Esophagus squamous epithelium (tissue), 4 donors: ENCODE measurements around the gene DBET.

Experiments
- CTCF ChIP-seq, 6 experiments: fragments of 450-650 bp in 4 of 6; fragments of 200-600 bp in 2 of 6; sonication (generic) in 2 of 6; IDR thresholded peaks; one replicate each; pipeline ENCODE4 v1.5.1; 2016 to 2019; ENCODE audit warnings: antibody characterized with exemption in 6 of 6, mild to moderate bottlenecking in 4 of 6, moderate library complexity in 4 of 6
- POLR2A ChIP-seq, 4 donors: fragments of 450-650 bp; IDR thresholded peaks; one replicate each; pipeline ENCODE4 v1.6.1; 2017; ENCODE audit warnings: antibody characterized with exemption in 4 of 4, mild to moderate bottlenecking in 4 of 4, moderate library complexity in 3 of 4

GRCh38 chr4:190015538-190016368, 48.5 kb upstream of the DBET start:
- TF ChIP-seq CTCF (IDR thresholded peaks at IDR 0.05) (no peak), POLR2A (IDR thresholded peaks at IDR 0.05) (no peak)
